GM15510 (cell line): Measurements from ENCODE around the gene NPIPA2.
"Not testable (repeated sequence)": the region's sequence is repeated elsewhere in the genome, so short reads cannot be mapped to it uniquely, and the experiment has no call there.

Source experiments
- POLR2A ChIP-seq: IDR thresholded peaks from 3 replicates; pipeline ENCODE4 v1.6.1; 2011; ENCODE audit warnings: borderline replicate concordance; ENCODE audit not compliant: insufficient read length; ENCODE audit errors: extremely low read depth

Gene NPIPA2

GRCh38 chr16:14742273-14743128, at the start of gene NPIPA2:
Gene NPIPA2 (plus strand): TSS chr16:14742533. CDS start chr16:14748066, 5,533 bp downstream.
- not testable (repeated sequence) for TF ChIP-seq POLR2A

GRCh38 chr16:14694129-14694528, 48.2 kb upstream of the NPIPA2 start, which contains the start of gene PLA2G10:
Gene PLA2G10 (minus strand): TSS chr16:14694308. CDS start chr16:14694229, 79 bp downstream.
- TF ChIP-seq POLR2A, result not testable (repeated sequence)

GRCh38 chr16:14703156-14704011, 38.9 kb upstream of the NPIPA2 start, which contains the start of gene NPIPA3:
Gene NPIPA3 (plus strand): TSS chr16:14703411. CDS start chr16:14708944, 5,533 bp downstream.
- TF ChIP-seq POLR2A, result not testable (repeated sequence)
